ENCODE results near the gene ATP7B. TPM values are rescaled to one million over a fixed set of nuclear protein-coding genes. Genes with fewer than 3 reads are reported as not detected.

Gene ATP7B
- total RNA-seq, 1 experiment from 2014 or later: 11.6 TPM

GRCh38 chr13:52003541-52003940, 7.7 kb downstream of the ATP7B start:
- H3K27ac Mint-ChIP-seq: no peak overlapping the region
- no peaks in the 10 kb centered on the region; the same call in 1 of the 2 replicates for H3K27me3 Mint-ChIP-seq (ENCODE audit: low read depth)
- peaks cover 10% of the 10 kb centered on the region for H3K36me3 Mint-ChIP-seq
- H3K4me3 Mint-ChIP-seq: no peak overlapping the region
- H3K9me3 Mint-ChIP-seq: peaks cover 17% of the 10 kb centered on the region
- ATAC-seq: peak; percentile 29; the same call in 1 of the 2 replicates
- ChIA-PET CTCF (interaction anchor here (0.6 to 1.8 kb wide), 6 partner anchors 9 to 1198 kb away, joined by 3 to 26 read pairs (median 4); partner anchors contain the start of gene NEK5), POLR2A (interaction anchor here (0.6 kb wide), 1 partner anchor 448 kb away, joined by 3 read pairs; no protein-coding TSS in a partner anchor)
- DNase-seq (ENCODE audit: low spot score): no peak
- H3K4me1 Mint-ChIP-seq: peaks cover 43% of the 10 kb centered on the region
- TF ChIP-seq ETV6 (CRISPR knock-in tag; IDR thresholded peaks at IDR 0.05) (no peak), NFE2L1 (CRISPR knock-in tag; IDR thresholded peaks at IDR 0.05) (no peak), CBFB (CRISPR knock-in tag; IDR thresholded peaks at IDR 0.05; ENCODE audit: low read depth) (no peak)

- Mint-ChIP-seq H3K9me3 (peaks cover 17% of the 10 kb centered on the region), H3K36me3 (peaks cover 10% of the 10 kb centered on the region), H3K4me3 (no peak overlapping the region), H3K27ac (no peak overlapping the region), H3K27me3 (ENCODE audit: low read depth) (no peaks in the 10 kb centered on the region; the same call in 1 of the 2 replicates), H3K4me1 (peaks cover 50% of the 10 kb centered on the region)
- CTCF ChIA-PET: interaction anchor here (1.0 to 1.3 kb wide), 3 partner anchors 10 to 176 kb away, joined by 3 to 4 read pairs (median 4); partner anchors contain the start of gene ALG11
- POLR2A ChIA-PET: interaction anchor here (0.5 kb wide), 1 partner anchor 559 kb away, joined by 3 read pairs; no protein-coding TSS in a partner anchor
- ATAC-seq: 0 out of 2 replicates have a peak, but pooled peaks have one; percentile 8
- no peak for DNase-seq (ENCODE audit: low spot score)
- TF ChIP-seq USF1 (CRISPR knock-in tag; IDR thresholded peaks at IDR 0.05) (no peak), JAZF1 (CRISPR knock-in tag; IDR thresholded peaks at IDR 0.05) (no peak), NFYB (CRISPR knock-in tag; conservative IDR thresholded peaks at IDR 0.05; ENCODE audit: low read depth) (no peak), EMX1 (CRISPR knock-in tag; IDR thresholded peaks at IDR 0.05) (no peak), ZNF396 (CRISPR knock-in tag; IDR thresholded peaks at IDR 0.05; ENCODE audit: borderline replicate concordance) (no peak), CTCF (IDR thresholded peaks at IDR 0.05) (no peak), ZNF219 (CRISPR knock-in tag; IDR thresholded peaks at IDR 0.05; ENCODE audit: borderline replicate concordance) (no peak), RORB (CRISPR knock-in tag; IDR thresholded peaks at IDR 0.05) (no peak), ARID4B (CRISPR knock-in tag; IDR thresholded peaks at IDR 0.05; ENCODE audit: borderline replicate concordance) (no peak), MLX (CRISPR knock-in tag; IDR thresholded peaks at IDR 0.05) (no peak), SOX15 (CRISPR knock-in tag; IDR thresholded peaks at IDR 0.05) (no peak), ATF6 (CRISPR knock-in tag; IDR thresholded peaks at IDR 0.05) (no peak), SMAD3 (CRISPR knock-in tag; IDR thresholded peaks at IDR 0.05; ENCODE audit: borderline replicate concordance) (no peak), PREB (CRISPR knock-in tag; IDR thresholded peaks at IDR 0.05; ENCODE audit: borderline replicate concordance) (no peak), E2F4 (CRISPR knock-in tag; IDR thresholded peaks at IDR 0.05; ENCODE audit: borderline replicate concordance, low read depth) (no peak), ZNF121 (CRISPR knock-in tag; IDR thresholded peaks at IDR 0.05) (no peak), CBFB (CRISPR knock-in tag; IDR thresholded peaks at IDR 0.05; ENCODE audit: low read depth) (no peak)
Observed at GRCh38 chr13:52002361-52002760, 8.9 kb downstream of the ATP7B start.
